ENCODE measurements around the gene MAT2B. TPM values are rescaled to one million over a fixed set of nuclear protein-coding genes. Genes with fewer than 3 reads are reported as not detected.
A peak's percentile ranks its signal among the peaks of the same experiment; 100 is the strongest.

Gene MAT2B
- total and polyA plus RNA-seq, 2 of the 13 experiments (the other 11 are each of a cell fraction or from before 2014, with no cell fraction given), result 20.2 to 37.1 TPM

GRCh38 chr5:163565931-163566608 lies 60.7 kb downstream of the MAT2B start (continued):
- TF ChIP-seq ZNF691 (CRISPR knock-in tag; IDR thresholded peaks at IDR 0.05; ENCODE audit: borderline replicate concordance, low read depth) (0 out of 2 replicates have a peak, but pooled peaks have one; percentile 65), ZSCAN12 (CRISPR knock-in tag; IDR thresholded peaks at IDR 0.05) (no peak), HIVEP1 (CRISPR knock-in tag; IDR thresholded peaks at IDR 0.05) (0 out of 2 replicates have a peak, but pooled peaks have one; percentile 27), ETV5 (CRISPR knock-in tag; IDR thresholded peaks at IDR 0.05; ENCODE audit: borderline replicate concordance) (peak; percentile 80; the same call in 1 of the 2 replicates), ZGPAT (CRISPR knock-in tag; IDR thresholded peaks at IDR 0.05) (peak; percentile 55; the same call in 1 of the 2 replicates), RCOR2 (CRISPR knock-in tag; IDR thresholded peaks at IDR 0.05) (peak; percentile 37; the same call in 1 of the 2 replicates), MXD4 (CRISPR knock-in tag; IDR thresholded peaks at IDR 0.05) (no peak), ZSCAN9 (CRISPR knock-in tag; IDR thresholded peaks at IDR 0.05; ENCODE audit: borderline replicate concordance) (no peak; the same call in 1 of the 2 replicates), FOXJ3 (CRISPR knock-in tag; IDR thresholded peaks at IDR 0.05; ENCODE audit: borderline replicate concordance) (peak; percentile 17; the same call in 1 of the 2 replicates), ZNF274 (CRISPR knock-in tag; IDR thresholded peaks at IDR 0.05) (no peak), SKIL (CRISPR knock-in tag; IDR thresholded peaks at IDR 0.05; ENCODE audit: borderline replicate concordance) (peak; percentile 25; the same call in 1 of the 2 replicates), ZNF710 (CRISPR knock-in tag; IDR thresholded peaks at IDR 0.05; ENCODE audit: borderline replicate concordance) (peak; percentile 79), ZNF317 (CRISPR knock-in tag; IDR thresholded peaks at IDR 0.05) (peak; percentile 51; the same call in 1 of the 2 replicates), ZNF850 (CRISPR knock-in tag; conservative IDR thresholded peaks at IDR 0.05) (no peak), MTA3 (CRISPR knock-in tag; IDR thresholded peaks at IDR 0.05) (no peak), ZNF580 (CRISPR knock-in tag; IDR thresholded peaks at IDR 0.05; ENCODE audit: borderline replicate concordance, low read depth) (0 out of 2 replicates have a peak, but pooled peaks have one; percentile 23), ZNF547 (CRISPR knock-in tag; IDR thresholded peaks at IDR 0.05) (0 out of 2 replicates have a peak, but pooled peaks have one; percentile 59), ZNF616 (CRISPR knock-in tag; IDR thresholded peaks at IDR 0.05; ENCODE audit: low read depth) (no peak), HOMEZ (CRISPR knock-in tag; IDR thresholded peaks at IDR 0.05; ENCODE audit: low read depth) (no peak), ZNF607 (CRISPR knock-in tag; IDR thresholded peaks at IDR 0.05; ENCODE audit: borderline replicate concordance) (peak; percentile 11; the same call in 1 of the 2 replicates), RXRB (CRISPR knock-in tag; IDR thresholded peaks at IDR 0.05; ENCODE audit: borderline replicate concordance) (peak; percentile 15; the same call in 1 of the 2 replicates)
